Motor neuron (in vitro differentiated cells): ENCODE measurements around the gene LPXN. TPM values are rescaled to one million over a fixed set of nuclear protein-coding genes. Genes with fewer than 3 reads are reported as not detected.
"Not testable (repeated sequence)": the region's sequence is repeated elsewhere in the genome, so short reads cannot be mapped to it uniquely, and the experiment has no call there.

Experiments
- ATAC-seq, 8 experiments: fragments of 200-7000 bp; cut with Tn5 transposase; replicated peaks in 6 of 8; 2 replicates each; pipeline ENCODE4 v1.8.0; 2021; ENCODE audit warnings: mild to moderate bottlenecking in 8 of 8, moderate library complexity in 8 of 8
- H3K27ac ChIP-seq, 2 donors: fragments of 250-450 bp; sonication (Bioruptor Pico); 2 replicates each; pipeline ENCODE4 v1.9.0; 2021; ENCODE audit warnings: antibody characterized with exemption in 2 of 2, mild to moderate bottlenecking in 2 of 2, moderate library complexity in 1 of 2
- H3K4me1 ChIP-seq, 2 donors: fragments of 250-450 bp; sonication (Bioruptor Pico); replicated peaks in 1 of 2; 2 replicates each; pipeline ENCODE4 v1.6.1; 2021; ENCODE audit warnings: antibody characterized with exemption in 2 of 2, mild to moderate bottlenecking in 2 of 2, moderate library complexity in 1 of 2
- H3K4me3 ChIP-seq, 5 donors: fragments of 250-450 bp; sonication (Bioruptor Pico); 2 replicates each; pipeline ENCODE4 v1.9.0; 2021; ENCODE audit warnings: antibody characterized with exemption in 5 of 5, mild to moderate bottlenecking in 5 of 5, moderate library complexity in 4 of 5
- WGBS, 10 experiments: fragments of 450-650 bp; shearing (Covaris generic); methylation state at CpG; one replicate each; pipeline ENCODE4 v1.0.0; 2022; 5-methylcytosine and 5-hydroxymethylcytosine counted together
- in situ Hi-C, 9 experiments: fragments of 400-800 bp; cut with MboI; loops; one replicate each; pipeline ENCODE4 v1.15.0; 2021; ENCODE audit warnings: low sequenced_read_pairs in 9 of 9, low pct_unique_long_range_greater_than_20kb in 2 of 9; ENCODE audit not compliant: unreplicated experiment in 9 of 9
- total RNA-seq, 8 experiments: library from RNA; unstranded; fragments of 300-600 nt; gene quantifications; 2 replicates each; pipeline versions ENCODE4 v1.2.3 to v1.2.4, GENCODE V29; 2022

LPXN gene
- total RNA-seq, 8 experiments from 2014 or later: 2.4 to 10.0 (median 5.9) TPM

DNA sequence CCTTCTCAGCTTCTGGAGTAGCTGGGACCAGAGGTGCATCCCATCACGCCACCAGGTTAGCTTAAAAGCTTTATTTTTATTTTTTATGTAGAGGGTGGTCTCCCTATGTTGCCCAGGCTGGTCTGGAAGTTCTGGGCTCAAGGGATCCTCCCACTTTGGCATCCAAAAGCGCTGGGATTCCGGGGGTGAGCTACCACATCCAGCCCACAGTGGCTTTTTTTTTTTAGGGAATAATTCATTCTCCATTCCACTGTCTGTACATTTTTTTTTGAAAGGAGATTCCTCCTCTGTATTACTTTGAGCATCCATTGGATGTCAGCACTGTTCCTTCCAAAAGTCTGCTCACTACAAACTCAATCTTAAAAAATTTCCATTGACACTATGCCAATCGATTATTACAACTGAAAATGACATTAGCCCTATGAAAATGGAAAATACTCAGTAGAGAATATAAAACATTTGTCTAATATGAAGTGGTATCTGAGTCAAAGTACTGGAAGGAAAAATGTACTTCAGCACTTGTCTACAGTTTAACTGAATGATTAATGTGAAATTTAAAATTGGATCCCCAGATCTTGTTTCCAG is 1.3 kb upstream of the LPXN start:
- H3K4me3 ChIP-seq: peak overlapping the region; percentile 92 to 98 (median 94)
- peaks cover 8 to 24% of the 10 kb centered on the region in 2 donors for H3K4me1 ChIP-seq
- H3K27ac ChIP-seq: peak overlapping the region; percentile 98 to 100
- in situ Hi-C loops: no loop called here
- WGBS, 10 experiments: 0 to 53% (median 14%) methylated on average over 1 to 4 of the region's 4 CpGs; no CpG with 5 or more reads in 2 of the 10 experiments
- ATAC-seq: no peak

DNA sequence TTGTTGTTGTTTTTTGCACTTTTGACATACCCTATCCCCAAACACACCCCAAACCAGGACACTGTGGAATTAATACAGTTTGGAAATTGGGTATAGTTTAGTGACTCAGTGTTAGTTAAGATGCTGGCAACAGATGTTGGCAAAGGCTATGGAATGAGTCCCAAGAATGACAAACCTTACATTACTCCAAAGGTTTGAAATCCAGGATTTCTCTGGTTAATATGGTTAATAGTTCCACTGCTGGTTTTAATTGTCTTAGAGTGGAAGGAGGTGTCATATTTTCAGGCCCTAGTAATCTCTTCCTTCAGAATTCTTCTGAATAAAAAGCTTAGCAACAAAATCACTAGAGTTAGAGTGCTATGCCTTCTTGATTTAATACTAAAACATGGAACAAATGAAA is 775 bp downstream of the LPXN start:
- Histone ChIP-seq H3K4me3 (no peak overlapping the region), H3K27ac (no peak overlapping the region), H3K4me1 (peaks cover 6 to 12% of the 10 kb centered on the region in 2 donors)
- no peak for ATAC-seq
- in situ Hi-C loops: loop anchor here in 1 of 9 experiments (25.0 kb wide), 1 partner anchor 212 kb away; no protein-coding TSS in a partner anchor

DNA sequence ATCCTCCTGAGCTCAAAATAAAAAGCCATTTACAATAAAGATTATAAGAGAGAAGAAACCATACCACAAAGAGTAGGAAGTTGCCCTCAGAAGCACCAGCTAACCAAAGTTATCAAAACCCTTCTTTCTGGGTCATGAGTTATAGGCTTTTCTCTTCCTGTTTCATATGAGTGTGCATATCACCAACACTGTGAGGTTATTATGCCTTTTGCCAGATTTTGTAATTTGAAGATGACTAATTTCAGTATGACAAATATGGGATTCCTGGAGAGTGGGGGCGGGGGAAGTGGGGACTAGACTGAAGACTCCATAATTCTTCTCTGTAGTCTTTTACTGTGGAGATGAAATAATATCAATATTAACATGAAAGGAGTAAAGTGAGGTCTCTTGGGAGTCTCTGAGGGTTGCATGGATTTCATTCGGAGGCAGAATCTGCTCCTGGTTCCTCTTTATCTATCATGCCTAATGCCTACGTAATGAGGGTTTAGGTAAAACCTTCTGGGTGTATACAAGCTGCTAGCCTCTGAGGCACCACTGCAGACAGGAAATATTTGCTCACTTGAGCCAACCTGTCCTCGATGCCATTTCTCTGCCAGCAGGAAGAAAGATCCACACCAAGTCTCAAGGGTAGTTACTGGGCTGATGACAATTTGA is 2.1 kb downstream of the LPXN start:
- no peak overlapping the region for H3K27ac ChIP-seq
- ATAC-seq: peak in 2 of 8 experiments; percentile 0 to 4
- peaks cover 6 to 12% of the 10 kb centered on the region in 2 donors for H3K4me1 ChIP-seq
- WGBS, 10 experiments: 4 to 100% (median 88%) methylated on average over 1 to 4 of the region's 4 CpGs; no CpG with 5 or more reads in 2 of the 10 experiments
- in situ Hi-C loops: loop anchor here in 1 of 9 experiments (25.0 kb wide), 1 partner anchor 214 kb away; no protein-coding TSS in a partner anchor
- no peak overlapping the region for H3K4me3 ChIP-seq

GRCh38 chr11:58572906-58573305 is 2.8 kb downstream of the LPXN start:
- not testable (repeated sequence) for ATAC-seq, H3K4me3 ChIP-seq, H3K27ac ChIP-seq
- H3K4me1 ChIP-seq: peaks cover 6 to 12% of the 10 kb centered on the region in 2 donors
- in situ Hi-C loops: loop anchor here in 1 of 9 experiments (25.0 kb wide), 1 partner anchor 214 kb away; no protein-coding TSS in a partner anchor
- WGBS, 10 experiments: 81 to 98% (median 93%) methylated on average over 3 to 14 of the region's 14 CpGs; no CpG with 5 or more reads in 1 of the 10 experiments

GRCh38 chr11:58567889-58568512 is 7.7 kb downstream of the LPXN start:
- ATAC-seq: peak in 4 of 8 experiments; percentile 64 to 90 (median 81)
- in situ Hi-C loops: loop anchor here in 1 of 9 experiments (25.0 kb wide), 1 partner anchor 219 kb away; no protein-coding TSS in a partner anchor
- no peak overlapping the region for H3K27ac ChIP-seq
- WGBS, 10 experiments: 40 to 100% (median 60%) methylated on average over 1 to 4 of the region's 4 CpGs
- H3K4me1 ChIP-seq: no peaks in the 10 kb centered on the region
- no peak overlapping the region for H3K4me3 ChIP-seq

GRCh38 chr11:58564231-58564630 is 11.4 kb downstream of the LPXN start:
- no peak overlapping the region for H3K27ac ChIP-seq
- peaks cover 6 to 8% of the 10 kb centered on the region in 2 donors for H3K4me1 ChIP-seq
- in situ Hi-C loops: loop anchor here in 1 of 9 experiments (25.0 kb wide), 1 partner anchor 223 kb away; no protein-coding TSS in a partner anchor
- ATAC-seq: no peak
- H3K4me3 ChIP-seq: no peak overlapping the region

DNA sequence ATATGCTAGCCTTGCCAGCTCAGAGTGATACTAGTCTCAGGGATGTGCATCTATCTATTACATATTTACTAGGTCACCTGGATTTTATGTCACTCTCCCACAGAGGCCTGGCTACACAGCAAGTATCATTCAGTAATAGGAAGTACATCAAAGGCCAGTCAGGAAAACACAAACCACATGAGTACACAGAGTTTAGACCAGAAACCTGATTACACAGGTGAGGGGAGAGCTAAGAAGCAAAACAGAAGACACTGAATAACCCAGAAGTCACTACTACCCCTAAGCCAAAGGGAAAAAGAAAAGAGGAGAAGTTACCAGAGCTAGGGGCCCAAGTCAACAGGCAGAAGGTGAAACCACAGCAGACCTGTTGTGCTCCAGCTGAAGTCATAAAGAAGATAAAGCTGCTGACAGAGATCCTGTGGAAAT is 13.3 kb downstream of the LPXN start:
- H3K4me3 ChIP-seq: no peak overlapping the region
- in situ Hi-C loops: loop anchor here in 1 of 9 experiments (25.0 kb wide), 1 partner anchor 225 kb away; no protein-coding TSS in a partner anchor
- H3K27ac ChIP-seq: no peak overlapping the region
- ATAC-seq: no peak
- peaks cover 6 to 8% of the 10 kb centered on the region in 2 donors for H3K4me1 ChIP-seq

GRCh38 chr11:58561394-58562098 is 14.1 kb downstream of the LPXN start:
- Histone ChIP-seq H3K4me1 (peaks cover 6 to 8% of the 10 kb centered on the region in 2 donors), H3K4me3 (no peak overlapping the region), H3K27ac (no peak overlapping the region)
- ATAC-seq: peak in 5 of 8 experiments; percentile 64 to 74 (median 65)
- in situ Hi-C loops: loop anchor here in 1 of 9 experiments (25.0 kb wide), 1 partner anchor 226 kb away; no protein-coding TSS in a partner anchor
- WGBS, 10 experiments: 0 to 67% (median 13%) methylated on average over 1 to 2 of the region's 2 CpGs; no CpG with 5 or more reads in 2 of the 10 experiments

DNA sequence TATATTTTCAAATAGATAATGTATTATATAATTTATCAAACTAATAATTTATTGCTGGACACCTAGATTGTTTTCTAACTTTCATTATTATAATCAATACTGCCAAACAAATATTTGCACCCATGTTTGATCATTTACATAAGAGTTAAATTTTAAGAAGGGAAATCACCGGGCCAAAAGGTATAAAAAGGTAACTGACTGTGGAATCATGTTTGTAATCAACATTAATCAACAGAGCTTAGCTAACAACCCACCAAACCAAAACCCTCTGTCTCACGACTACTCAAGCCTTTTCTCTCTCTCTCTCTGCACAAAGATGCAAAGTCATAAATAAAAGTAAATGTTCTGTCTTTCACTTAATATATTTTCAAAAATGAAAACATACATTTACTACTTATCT is 14.8 kb downstream of the LPXN start:
- 6 to 75% (median 49%) methylated on average over 2 of the region's 2 CpGs; no CpG with 5 or more reads in 2 of the 10 experiments for WGBS, 10 experiments
- in situ Hi-C loops: loop anchor here in 1 of 9 experiments (25.0 kb wide), 1 partner anchor 226 kb away; no protein-coding TSS in a partner anchor
- ATAC-seq: no peak
- H3K4me1 ChIP-seq: peaks cover 6 to 8% of the 10 kb centered on the region in 2 donors
- H3K27ac ChIP-seq: no peak overlapping the region
- no peak overlapping the region for H3K4me3 ChIP-seq

DNA sequence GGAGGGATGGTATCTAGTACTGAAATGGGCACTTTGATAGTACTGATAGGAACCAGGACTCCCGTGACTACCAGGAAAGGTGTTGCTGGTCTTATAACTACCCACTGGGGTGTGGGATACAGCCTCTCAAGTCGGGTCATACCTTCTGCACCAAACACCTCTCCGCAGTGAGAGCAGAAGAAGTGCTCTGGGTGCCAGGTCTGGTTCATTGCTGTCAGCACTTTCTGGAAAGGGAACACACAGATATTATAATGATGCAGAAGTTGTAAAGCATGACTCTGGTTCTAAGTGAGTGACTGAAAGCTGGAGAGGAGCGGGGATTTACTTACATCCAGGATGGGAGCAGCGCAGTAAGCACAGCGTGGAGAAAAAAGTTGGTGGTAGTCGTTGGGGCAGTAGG is 26.0 kb downstream of the LPXN start:
- WGBS, 10 experiments: 82 to 100% (median 99%) methylated on average over 1 to 6 of the region's 7 CpGs; no CpG with 5 or more reads in 2 of the 10 experiments
- Histone ChIP-seq H3K27ac (no peak overlapping the region), H3K4me1 (no peaks in the 10 kb centered on the region), H3K4me3 (no peak overlapping the region)
- ATAC-seq: no peak
- in situ Hi-C loops: loop anchor here in 1 of 9 experiments (25.0 kb wide), 1 partner anchor 238 kb away; no protein-coding TSS in a partner anchor

- no peak for ATAC-seq
- WGBS, 10 experiments: 40 to 100% (median 75%) methylated on average over 1 of the region's 1 CpG; no CpG with 5 or more reads in 4 of the 10 experiments
- no peak overlapping the region for H3K4me3 ChIP-seq
- H3K4me1 ChIP-seq: no peaks in the 10 kb centered on the region
- in situ Hi-C loops: no loop called here
- no peak overlapping the region for H3K27ac ChIP-seq
Observed at GRCh38 chr11:58546841-58547240, 28.8 kb downstream of the LPXN start.

DNA sequence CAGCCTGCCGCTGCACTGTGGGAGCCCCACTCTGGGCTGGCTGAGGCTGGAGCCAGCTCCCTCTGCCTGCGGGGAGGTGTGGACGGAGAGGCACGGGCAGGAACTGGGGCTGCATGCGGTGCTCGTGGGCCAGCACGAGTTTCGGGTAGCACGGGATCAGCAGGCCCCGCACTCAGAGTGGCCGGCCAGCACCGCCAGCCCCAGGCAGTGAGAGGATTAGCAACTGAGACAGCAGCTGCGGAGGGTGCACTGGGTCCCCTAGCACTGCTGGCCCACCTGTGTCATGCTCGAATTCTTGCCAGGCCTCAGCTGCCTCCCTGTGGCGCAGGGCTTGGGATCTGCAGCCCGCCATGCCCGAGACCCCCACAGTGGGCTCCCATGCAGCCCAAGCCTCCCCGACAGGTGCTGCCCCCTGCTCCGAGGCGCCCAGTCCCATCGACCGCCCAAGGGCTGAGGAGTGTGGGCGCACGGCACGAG is 43.8 kb downstream of the LPXN start:
- Histone ChIP-seq H3K4me3 (no peak overlapping the region), H3K4me1 (no peaks in the 10 kb centered on the region), H3K27ac (no peak overlapping the region)
- no peak for ATAC-seq
- in situ Hi-C loops: no loop called here
- WGBS, 10 experiments: 86 to 100% (median 100%) methylated on average over 1 to 6 of the region's 25 CpGs; no CpG with 5 or more reads in 6 of the 10 experiments
